Medulla oblongata (tissue), 1 donor: ENCODE data around the gene GTF2I.
"Not testable (repeated sequence)": the region's sequence is repeated elsewhere in the genome, so short reads cannot be mapped to it uniquely, and the experiment has no call there.

Experiments
- DNase-seq: peaks from one replicate; pipeline ENCODE4 v3.0.0-alpha.2; 2015; ENCODE audit errors: extremely low spot score

The GTF2I gene

DNA sequence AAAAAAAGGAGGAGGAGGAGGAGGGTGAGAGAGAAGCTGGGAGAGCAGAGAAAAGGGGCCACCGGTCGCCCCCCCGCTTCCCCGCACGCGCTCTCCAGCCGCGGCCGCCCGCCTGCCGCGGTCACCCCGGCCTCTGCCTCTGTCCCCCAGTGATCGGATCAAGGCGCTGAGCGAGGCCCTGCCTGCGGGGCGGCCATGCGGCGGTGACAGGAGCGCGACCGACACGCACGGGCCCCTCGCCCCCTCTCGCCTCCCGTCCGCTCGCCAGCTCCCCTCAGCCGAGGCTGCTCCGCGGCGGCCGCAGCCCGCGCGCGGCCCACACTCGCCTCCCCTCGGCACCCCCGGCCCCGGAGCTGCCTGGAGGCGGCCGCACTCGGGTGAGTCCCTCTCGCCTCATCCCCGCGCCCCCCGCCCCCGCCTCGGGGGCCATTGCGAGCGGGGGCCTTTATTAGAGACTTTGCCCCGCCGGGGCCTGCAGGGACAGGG, at the start of gene GTF2I:
GTF2I (plus strand) TSS at position 27 of the 486 bp plus-strand sequence. CDS start 31,411 bp downstream, outside the sequence.
- DNase-seq = peak; percentile 33

DNA sequence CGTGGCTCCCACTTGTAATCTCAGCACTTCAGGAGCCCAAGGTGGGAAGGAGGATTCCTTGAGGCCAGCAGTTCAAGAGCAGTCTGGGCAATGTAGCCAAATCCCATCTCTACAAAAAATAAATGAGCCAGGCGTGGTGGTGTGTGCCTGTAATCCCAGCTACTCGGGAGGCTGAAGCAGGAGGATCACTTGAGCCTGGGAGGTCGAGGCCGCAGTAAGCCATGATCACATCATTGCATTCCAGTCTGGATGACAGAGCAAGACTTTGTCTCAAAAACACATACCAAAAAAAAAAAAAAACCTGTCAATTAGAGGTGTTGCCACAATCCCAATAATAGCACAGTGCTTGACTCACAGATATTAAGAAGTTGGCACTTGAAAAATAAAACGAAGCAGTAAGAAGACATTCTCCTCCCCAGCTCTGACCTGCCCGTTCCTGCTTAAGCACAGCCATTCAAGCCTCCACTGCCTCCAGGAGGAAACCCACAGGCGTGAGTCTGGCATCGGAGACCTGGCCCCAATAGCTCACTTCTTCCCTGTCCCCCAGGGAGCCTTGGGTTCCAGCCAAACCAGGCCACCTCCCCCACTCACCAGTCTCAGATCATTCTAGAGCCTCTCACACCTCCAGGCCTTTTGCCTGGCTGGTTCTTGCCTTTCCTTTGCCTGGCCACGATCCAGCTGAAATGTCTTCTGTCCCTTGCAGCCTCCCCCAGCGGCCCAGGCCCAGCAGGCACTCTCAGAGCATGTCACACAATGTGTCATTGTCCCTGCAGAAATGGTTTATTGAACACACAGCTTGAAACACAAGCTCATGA, 45.3 kb upstream of the GTF2I start:
- peak; percentile 74 for DNase-seq

DNA sequence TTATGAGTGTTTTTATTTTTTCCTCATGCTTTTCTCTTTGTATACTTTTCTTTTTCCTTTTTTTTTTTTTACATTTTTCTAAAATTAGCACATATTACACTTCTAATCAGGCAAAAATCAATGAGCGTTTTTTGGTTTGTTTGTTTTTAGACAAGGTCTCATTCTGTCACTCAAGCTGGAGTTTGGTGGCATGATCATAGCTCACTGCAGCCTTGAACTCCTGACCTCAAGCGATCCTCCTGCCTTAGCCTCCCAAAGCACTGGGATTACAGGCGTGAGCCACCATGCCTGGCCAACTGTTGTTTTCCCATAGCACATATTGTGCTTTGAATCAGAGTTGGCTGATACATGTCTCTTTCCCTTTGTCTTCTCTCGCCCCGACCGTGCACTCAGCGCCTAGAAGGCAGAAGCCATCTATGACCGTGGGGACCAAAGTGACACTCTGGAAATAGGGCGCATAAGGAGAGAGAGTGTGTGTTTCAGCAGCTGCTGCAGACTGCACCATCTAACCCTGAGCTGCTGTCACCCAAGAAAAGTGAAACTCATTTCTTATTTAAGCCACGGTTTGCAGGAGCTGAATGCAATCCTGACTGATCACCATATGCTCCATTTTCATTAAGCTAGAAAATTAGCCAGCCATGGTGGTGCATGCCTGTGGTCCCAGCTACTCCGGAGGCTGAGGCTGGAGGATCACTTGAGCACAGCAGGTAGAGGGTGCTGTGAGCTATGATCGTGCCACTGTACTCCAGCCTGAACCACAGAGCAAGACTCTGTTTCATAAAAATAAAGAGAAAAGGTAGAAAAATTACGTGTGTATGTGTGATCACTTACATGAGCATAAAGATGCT, 41.4 kb upstream of the GTF2I start:
- DNase-seq = no peak

DNA sequence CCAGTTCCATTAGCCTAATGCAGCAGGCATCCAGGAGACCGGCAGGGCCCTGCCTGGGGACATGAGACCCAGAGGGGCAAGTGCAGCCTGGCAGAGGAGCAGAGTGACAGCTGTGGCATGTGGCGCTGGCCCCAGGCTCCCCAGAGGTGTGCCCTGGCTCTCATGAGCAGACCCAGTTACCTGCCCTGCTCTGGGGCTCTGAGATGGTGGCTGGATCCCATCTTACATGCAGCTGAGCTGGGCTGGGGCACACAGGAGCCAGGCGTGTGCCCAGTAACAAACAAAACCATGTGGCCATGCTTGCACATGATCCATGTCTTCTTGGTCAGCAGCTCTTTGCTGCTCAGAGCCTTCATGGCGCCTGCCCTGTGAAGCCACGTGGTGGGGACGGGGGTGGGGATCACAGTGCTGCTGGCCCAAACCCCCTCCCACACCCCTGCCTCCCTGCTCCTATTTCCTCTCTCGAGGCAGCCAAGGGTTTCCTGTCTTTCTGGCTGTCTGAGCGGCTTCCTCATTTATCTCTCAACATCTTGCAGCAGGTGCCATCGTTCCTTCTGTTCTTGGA, 40.3 kb upstream of the GTF2I start:
- peak; percentile 51 for DNase-seq

DNA sequence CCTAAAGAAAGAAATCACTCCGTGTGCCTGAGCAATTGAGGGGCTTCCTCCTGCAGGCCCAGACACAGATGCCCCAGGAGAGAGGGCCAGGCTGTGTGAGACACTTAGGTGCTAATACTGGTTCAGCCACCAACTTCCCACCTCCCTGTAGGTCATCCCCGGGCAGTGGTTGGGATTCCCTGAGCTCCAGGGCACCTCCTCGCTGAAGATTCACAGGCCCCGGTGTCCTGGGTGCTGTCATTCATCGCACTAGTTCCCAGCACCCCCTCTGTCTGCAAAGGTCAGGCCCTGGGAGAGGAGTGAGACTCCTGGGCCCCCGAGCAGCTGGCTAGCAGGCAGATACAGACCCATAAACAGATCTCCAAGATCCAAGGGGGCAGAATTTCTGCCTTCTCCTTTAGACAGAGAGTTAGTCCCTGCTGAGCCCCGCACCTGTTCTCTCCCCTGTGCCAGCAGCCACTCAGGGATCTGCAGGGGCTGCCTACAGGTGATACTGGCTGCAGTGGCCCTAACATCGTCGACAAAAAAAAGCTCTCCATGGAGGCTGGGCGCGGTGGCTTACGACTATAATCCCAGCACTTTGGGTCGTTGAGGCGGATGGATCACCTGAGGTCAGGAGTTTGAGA, 38.2 kb upstream of the GTF2I start:
- DNase-seq = no peak

DNA sequence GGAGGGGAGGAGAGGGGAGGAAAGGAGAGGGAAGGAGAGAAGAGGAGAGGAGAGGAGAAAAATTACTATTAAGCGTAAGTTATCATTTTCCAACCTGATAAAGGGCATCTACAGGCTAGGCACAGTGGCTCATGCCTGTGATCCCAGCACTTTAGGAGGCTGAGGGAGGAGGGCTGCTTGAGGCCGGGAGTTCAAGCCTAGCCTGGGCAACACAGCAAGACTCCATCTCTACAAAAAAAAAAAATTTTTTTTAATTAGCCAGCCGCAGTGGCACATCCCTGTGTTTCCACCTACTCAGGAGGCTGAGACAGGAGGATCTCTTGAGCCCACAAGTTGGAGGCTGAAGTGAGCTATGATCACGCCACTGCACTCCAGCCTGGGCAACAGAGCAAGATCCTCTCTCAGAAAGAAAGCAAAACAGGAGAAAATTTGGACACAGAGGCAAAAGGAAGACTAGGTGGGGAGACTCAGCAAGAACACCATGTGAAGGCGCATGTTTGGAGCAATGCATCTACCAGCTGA, 35.2 kb upstream of the GTF2I start:
- DNase-seq = no peak

DNA sequence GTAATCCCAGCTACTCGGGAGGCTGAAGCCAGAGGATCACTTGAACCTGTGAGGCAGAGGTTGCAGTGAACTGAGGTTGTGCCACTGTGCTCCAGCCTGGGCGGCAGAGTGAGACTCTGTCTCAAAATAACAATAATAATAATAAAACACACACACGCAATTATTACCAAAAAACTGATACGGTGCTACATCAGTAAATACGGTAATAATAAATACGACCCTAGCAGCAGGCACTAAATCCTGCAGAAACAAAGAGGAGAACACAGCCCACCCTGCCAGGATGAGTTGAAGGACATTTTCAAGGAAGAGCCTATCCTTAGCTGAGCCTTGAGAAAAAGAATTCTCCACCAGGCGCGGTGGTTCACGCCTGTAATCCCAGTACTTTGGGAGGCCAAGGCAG, 34.4 kb upstream of the GTF2I start:
- DNase-seq = no peak

DNA sequence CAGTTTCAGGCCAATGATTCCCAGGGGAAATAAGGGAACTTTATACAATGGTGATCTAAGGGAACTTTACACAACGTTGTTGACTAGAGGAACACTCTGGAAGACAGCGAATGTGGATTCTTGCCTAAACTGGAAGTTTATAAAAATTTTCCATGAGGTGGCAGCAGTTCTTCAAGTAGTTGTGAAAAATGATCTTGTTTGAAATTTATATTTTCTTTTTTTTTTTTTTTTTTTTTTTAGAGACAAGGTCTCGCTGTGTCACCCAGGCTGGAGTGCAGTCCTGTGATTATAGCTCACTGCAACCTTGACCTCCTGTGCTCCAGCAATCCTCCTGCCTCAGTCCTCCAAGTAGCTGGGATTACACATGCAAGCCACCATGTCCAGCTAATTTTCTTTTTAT, 32.1 kb upstream of the GTF2I start:
- DNase-seq = peak; percentile 58

DNA sequence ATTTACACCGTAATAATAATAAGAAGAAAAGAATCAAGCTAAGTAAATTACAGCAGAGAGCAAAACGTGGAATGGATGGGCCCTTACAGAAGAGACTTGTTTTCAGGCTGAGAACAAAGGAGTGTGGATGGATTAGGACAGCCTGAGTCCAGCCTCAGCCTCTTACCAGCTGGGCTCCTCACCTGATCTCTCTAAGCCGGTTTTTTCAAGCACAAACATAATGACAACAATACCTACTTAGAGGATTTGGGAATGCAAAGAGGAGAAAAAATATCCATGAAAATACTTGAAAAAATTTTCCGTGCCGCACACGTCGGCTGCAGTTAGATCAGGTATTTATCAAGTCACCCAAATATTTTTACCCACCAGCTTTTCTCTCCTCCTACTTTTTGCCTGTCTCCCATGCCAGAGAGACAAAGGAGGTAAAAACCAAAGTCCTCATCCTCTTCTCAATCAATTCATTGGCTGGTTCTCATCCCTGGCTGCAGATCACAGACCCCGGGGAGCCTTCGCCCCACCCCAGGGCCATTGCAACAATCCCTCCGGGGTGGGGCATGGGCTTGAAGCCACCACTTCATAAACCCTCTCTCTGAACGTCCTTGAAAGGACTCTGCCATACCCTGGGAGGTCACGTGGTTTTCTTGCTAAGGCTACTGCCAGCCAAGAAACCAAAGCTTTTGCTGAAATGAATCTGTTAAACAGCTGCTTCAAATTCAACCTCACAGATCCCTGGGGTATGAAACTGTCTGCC, 29.7 kb upstream of the GTF2I start:
- peak; percentile 49 for DNase-seq

DNA sequence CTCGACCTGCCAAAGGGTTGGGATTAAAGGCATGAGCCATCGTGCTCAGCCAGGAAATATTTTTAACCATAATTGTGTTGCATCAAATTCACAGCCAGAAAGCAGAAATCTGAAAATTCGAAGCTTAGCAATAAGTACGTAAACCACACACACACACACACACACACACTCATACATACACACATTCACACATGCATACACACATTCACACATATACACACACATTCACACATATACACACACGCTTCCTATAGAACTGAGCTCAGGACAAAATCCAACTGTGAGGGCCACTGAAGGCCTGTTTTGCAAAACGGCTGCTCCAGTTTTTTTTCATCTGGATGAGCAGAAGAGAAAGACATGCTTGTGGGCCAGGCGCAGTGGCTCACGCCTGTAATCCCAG, 25.0 kb upstream of the GTF2I start:
- no peak for DNase-seq

DNA sequence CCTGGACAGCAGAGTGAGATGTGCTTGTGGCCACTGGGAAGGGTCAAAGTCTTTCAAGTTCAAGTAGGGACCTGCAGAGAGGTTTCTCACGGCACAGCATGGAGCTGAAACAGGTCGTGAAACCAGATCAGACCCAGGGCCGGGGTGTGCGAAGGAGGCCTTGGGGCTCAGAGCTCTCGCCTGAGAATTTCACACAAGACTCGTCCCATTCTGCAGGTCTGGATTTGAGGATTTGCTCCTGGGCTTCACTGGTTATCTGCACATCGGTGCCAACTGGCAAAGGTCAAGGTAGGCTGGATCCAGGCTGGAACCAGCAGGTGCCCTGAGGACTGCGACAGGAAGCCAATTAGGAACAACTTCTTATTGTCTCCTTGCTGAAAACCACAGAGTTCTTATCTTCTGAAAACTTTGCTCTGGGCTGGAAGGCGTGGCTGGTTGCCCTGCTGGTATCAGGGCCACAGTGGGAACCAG, 24.0 kb upstream of the GTF2I start:
- no peak for DNase-seq

DNA sequence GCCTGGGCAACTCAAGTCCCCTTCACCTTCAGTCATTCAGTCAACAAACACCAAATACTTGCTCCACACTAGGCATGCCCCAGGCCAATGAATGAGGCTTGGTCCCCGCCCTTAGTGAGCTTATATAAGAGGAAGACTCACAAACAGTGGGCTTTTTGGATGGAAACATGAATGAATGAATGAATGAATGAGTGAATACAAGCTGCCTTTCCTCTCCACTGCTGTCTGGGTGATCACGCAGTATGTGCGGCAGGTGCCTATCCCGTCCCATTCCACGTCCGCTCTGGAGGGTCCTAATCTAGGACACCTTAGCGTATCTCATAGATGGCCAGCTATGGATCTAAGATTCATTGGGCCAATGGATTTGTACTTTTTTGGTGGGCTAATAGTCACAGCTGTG, 19.8 kb upstream of the GTF2I start:
- no peak for DNase-seq

DNA sequence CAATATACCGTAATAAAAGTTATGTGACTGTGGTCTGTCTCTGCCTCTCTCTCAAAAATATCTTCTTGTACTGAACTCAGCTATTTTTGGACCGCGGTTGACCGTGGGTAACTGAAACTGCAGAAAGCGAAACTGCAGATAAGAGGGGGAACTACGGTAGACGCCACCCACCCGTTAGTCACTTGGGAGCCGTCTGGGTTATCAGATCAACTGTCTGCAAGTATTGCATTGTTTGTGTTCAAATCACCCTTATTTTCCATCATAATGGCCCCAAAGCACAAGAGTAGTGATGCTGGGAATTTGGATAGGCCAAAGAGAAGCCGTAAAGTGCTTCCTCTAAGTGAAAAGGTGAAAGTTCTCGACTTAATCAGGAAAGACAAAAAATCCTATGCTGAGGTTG, 7.5 kb upstream of the GTF2I start:
- peak; percentile 62 for DNase-seq

DNA sequence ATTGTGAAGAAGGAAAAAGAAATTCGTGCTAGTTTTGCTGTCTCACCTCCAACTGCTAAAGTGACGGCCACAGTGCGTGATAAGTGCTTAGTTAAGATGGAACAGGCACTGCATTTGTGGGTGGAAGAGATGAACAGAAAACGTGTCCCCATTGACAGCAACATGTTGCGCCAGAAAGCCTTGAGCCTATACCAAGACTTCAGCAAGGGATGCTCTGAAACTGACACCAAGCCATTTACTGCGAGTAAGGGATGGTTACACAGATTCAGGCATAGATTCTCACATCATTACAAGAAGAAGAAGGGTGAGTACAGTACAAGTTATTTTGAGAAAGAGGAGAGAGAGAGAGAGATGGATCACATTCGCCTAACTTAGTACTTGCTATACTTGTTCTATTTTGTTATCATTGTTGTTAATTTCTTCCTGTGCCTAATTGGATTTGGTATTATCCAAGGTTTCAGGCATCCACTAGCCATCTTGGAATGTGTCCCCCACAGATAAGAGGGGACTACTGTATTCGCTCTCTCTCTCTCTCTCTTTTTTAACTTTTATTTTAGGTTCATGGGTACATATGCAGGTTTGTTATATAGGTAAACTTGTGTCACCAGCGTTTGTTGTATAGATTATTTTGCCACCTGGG, 6.9 kb upstream of the GTF2I start:
- DNase-seq = not testable (repeated sequence)

DNA sequence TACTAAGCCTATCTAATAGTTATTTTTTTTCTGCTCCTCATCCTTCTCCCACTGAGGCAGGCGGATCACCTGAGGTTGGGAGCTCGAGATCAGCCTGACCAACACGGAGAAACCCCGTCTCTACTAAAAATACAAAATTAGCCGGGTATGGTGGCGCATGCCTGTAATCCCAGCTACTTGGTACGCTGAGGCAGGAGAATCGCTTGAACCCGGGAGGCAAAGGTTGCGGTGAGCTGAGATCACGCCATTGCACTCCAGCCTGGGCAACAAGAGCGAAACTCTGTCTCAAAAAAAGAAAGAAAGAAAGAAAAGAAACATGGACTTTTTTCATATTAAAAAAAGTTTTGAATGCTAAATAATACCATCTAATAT, 6.4 kb upstream of the GTF2I start:
- not testable (repeated sequence) for DNase-seq

DNA sequence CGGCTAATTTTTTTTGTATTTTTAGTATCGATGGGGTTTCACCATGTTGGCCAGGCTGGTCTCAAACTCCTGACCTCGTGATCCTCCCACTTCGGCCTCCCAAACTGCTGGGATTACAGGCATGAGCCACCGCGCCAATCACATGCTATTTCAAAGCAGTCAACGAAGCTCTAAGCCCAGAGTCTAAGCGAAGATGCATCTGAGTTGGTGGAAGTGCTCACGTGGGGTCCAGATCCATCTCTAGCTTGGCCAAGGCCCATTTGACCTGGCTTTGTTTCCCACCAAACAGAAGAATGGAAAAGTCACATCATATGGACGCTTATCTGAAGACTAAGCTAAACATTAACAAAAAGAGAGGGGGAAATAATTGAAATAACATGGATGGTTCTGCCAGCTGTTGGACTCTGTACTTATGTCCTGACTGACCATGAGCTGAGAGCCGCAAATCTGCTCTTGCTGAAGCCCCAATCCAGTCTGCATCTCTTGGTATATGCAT, 3.8 kb upstream of the GTF2I start:
- no peak for DNase-seq

DNA sequence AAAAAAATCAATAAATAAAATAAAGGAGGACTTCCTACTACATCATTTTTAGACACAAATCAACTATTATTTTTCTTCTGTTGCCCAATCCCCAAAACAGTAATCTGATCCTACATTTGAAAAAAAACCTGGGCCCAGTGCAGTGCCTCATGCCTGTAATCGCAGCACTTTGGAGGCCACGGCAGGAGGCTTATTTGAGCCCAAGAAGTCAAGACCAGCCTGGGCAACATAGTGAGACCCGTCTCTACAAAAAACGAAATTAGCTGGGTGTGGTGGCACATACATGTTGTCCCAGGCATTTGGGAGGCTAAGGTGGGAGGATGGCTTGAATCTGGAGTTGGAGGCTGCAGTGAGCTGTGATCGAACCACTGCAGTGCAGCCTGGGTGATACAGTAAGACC, 2.7 kb upstream of the GTF2I start:
- DNase-seq = no peak

DNA sequence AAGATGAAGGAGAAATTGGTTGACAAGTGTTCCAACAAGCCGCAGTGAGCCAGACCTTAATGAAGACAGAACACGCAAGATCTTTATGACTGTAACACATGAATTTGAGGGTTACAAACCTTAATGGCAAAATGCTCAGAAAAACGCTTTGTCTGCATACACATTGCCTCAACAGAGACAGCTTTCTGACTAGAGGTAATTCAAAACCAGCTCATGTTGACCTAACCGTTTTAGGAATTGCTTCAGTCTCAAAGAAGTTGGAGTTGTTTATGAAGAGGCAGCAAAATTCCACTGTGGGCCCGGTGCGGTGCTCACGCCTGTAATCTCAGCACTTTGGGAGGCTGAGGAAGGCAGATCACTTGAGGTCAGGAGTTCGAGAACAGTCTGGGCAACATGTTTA, 2.2 kb upstream of the GTF2I start:
- no peak for DNase-seq

DNA sequence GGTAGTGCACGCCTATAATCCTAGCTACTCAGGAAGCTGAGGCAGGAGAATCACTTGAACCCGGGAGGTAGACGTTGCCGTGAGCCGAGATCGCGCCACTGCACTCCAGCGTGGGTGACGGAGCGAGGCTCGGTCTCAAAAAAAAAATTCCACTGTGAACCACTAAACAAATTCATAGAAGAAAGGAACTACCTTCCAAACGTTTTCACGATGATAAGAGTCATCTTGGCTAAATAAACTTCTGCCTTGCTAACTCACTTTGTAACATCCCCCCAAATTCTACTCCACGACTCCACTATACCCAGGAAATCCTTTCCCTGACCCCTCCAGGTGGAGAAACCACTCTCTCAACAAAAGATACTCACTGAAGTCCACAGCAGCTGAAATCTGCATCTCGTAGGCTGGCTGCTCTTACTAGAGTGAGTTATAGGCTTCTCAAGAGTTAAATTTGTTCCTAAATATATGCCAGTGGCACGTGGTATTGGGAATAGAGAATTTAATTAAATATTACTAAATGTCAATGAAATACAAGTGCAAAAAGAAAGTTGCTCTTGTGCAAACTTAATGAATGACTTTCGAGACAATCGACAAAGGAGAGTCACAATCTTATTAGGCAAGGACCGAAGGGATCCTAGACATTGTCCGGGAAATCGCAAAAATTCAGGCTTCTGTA, 1.6 kb upstream of the GTF2I start:
- DNase-seq = no peak

DNA sequence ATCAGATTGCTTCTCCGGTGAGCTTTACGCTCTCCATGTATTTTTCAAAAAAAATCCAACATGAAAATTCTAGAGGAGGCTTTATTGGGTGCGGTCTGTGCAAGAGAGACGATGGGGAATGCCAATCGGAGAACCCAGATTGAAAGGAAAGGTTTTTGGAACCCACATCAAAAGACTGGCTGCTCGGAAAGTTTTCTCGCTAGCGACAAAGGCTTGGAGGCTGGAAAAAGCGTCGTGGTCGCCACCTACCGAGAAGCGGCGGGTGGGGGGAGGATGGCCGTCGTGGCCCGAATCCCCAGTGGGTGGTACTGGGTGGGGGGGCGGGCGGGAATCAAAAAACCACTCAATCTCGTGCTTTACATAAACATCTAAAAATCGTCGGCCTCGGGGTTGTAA, 1.1 kb upstream of the GTF2I start:
- peak; percentile 84 for DNase-seq
